Lower leg skin (tissue), 4 donors: Measurements from ENCODE around the gene KIF17. TPM values are rescaled to one million over a fixed set of nuclear protein-coding genes. Genes with fewer than 3 reads are reported as not detected.

Source experiments
- DNase-seq, 2 donors: peaks; one replicate each; pipeline ENCODE4 v3.0.0-alpha.2; 2019; ENCODE audit warnings: low spot score in 2 of 2
- H3K4me3 ChIP-seq: fragments of 200-600 bp; sonication (generic); 2 replicates; pipeline ENCODE4 v1.5.1; 2017; ENCODE audit warnings: mild to moderate bottlenecking, low read depth; ENCODE audit not compliant: poor library complexity, severe bottlenecking
- CTCF ChIP-seq, 3 donors: fragments of 450-650 bp; IDR thresholded peaks; one replicate each; pipeline ENCODE4 v1.5.1; 2016; ENCODE audit warnings: antibody characterized with exemption in 3 of 3, mild to moderate bottlenecking in 3 of 3, moderate library complexity in 2 of 3
- POLR2A ChIP-seq, 2 donors: fragments of 450-650 bp; IDR thresholded peaks; one replicate each; pipeline ENCODE4 v1.6.1; 2016 to 2017; ENCODE audit warnings: antibody characterized with exemption in 2 of 2, mild to moderate bottlenecking in 1 of 2, moderate library complexity in 1 of 2
- WGBS, 2 donors: methylation state at CpG; one replicate each; pipeline ENCODE4 v1.1.5; 2018; 5-methylcytosine and 5-hydroxymethylcytosine counted together
- intact Hi-C: fragments of 100-400 bp; cut with DNase I; formaldehyde crosslinking; loops from one replicate; pipeline ENCODE4 v1.15.0; 2023; ENCODE audit warnings: low total_unique reads
- total RNA-seq, 4 donors: library from RNA; depleted of rRNA; stranded (reverse); fragments of >200 nt; gene quantifications; one replicate each; pipeline ENCODE4 v1.1.0, GENCODE V29; 2016

Gene KIF17
- total RNA-seq, 4 donors from 2014 or later = 0.30 to 5.7 (median 2.2) TPM

GRCh38 chr1:20699558-20699957 lies 18.2 kb downstream of the KIF17 start:
- H3K4me3 ChIP-seq = no peak overlapping the region
- TF ChIP-seq CTCF (IDR thresholded peaks at IDR 0.05) (no peak), POLR2A (IDR thresholded peaks at IDR 0.05) (no peak)
- no peak for DNase-seq
- WGBS, 2 donors = 71 to 74% methylated on average over 9 of the region's 9 CpGs
- intact Hi-C loops = loop anchor here (10.0 kb wide), 1 partner anchor 495 kb away; no protein-coding TSS in a partner anchor

GRCh38 chr1:20698195-20698910 lies 19.5 kb downstream of the KIF17 start:
- no peak for DNase-seq
- TF ChIP-seq POLR2A (IDR thresholded peaks at IDR 0.05) (no peak), CTCF (IDR thresholded peaks at IDR 0.05) (no peak)
- intact Hi-C loops = loop anchor here (10.0 kb wide), 1 partner anchor 496 kb away; no protein-coding TSS in a partner anchor
- H3K4me3 ChIP-seq = no peak overlapping the region
- WGBS, 2 donors = 83 to 84% methylated on average over 18 of the region's 18 CpGs

GRCh38 chr1:20697563-20697962 lies 20.2 kb downstream of the KIF17 start:
- TF ChIP-seq POLR2A (IDR thresholded peaks at IDR 0.05) (no peak), CTCF (IDR thresholded peaks at IDR 0.05) (no peak)
- 76 to 82% methylated on average over 11 to 12 of the region's 12 CpGs for WGBS, 2 donors
- intact Hi-C loops = loop anchor here (10.0 kb wide), 1 partner anchor 497 kb away; no protein-coding TSS in a partner anchor
- DNase-seq = no peak
- no peak overlapping the region for H3K4me3 ChIP-seq

GRCh38 chr1:20696397-20697333 lies 21.1 kb downstream of the KIF17 start:
- H3K4me3 ChIP-seq = peak overlapping the region; percentile 35
- peak; percentile 85 to 98 for DNase-seq
- intact Hi-C loops = loop anchor here (10.0 kb wide), 1 partner anchor 498 kb away; no protein-coding TSS in a partner anchor
- 2% methylated on average over 22 to 40 of the region's 46 CpGs for WGBS, 2 donors
- TF ChIP-seq POLR2A (IDR thresholded peaks at IDR 0.05) (no peak), CTCF (IDR thresholded peaks at IDR 0.05) (peak in 2 of 3 donors; percentile 5 to 51)

GRCh38 chr1:20695515-20695914 lies 22.3 kb downstream of the KIF17 start:
- intact Hi-C loops = loop anchor here (10.0 kb wide), 1 partner anchor 499 kb away; no protein-coding TSS in a partner anchor
- TF ChIP-seq CTCF (IDR thresholded peaks at IDR 0.05) (no peak), POLR2A (IDR thresholded peaks at IDR 0.05) (no peak)
- no peak for DNase-seq
- 78 to 82% methylated on average over 10 of the region's 10 CpGs for WGBS, 2 donors
- no peak overlapping the region for H3K4me3 ChIP-seq
